PFSK-1 (cell line): Measurements from ENCODE around the gene HHATL.

Source experiments
- FOXP2 ChIP-seq: optimal IDR thresholded peaks from 2 replicates; pipeline ENCODE3; 2011; ENCODE audit warnings: borderline replicate concordance, control low read depth, inconsistent platforms; ENCODE audit not compliant: insufficient read depth; ENCODE audit errors: extremely low read length, extremely low read depth
- POLR2AphosphoS5 ChIP-seq: IDR thresholded peaks from 2 replicates; pipeline ENCODE4 v1.6.1; 2012; ENCODE audit warnings: low read depth, mild to moderate bottlenecking, control low read depth, low read length, moderate library complexity
- SIN3A ChIP-seq: IDR thresholded peaks from 2 replicates; pipeline ENCODE4 v1.6.1; 2012; ENCODE audit warnings: mild to moderate bottlenecking, low read length, moderate library complexity, borderline replicate concordance; ENCODE audit not compliant: insufficient read depth
- TAF1 ChIP-seq: IDR thresholded peaks from 2 replicates; pipeline ENCODE4 v1.6.1; 2012; ENCODE audit warnings: low read length, control low read depth, borderline replicate concordance; ENCODE audit not compliant: insufficient read depth
- TF ChIP-seq, protein P1 (sequence below), 2 experiments: IDR thresholded peaks; 2 replicates each; pipeline versions ENCODE4 v1.6.1 to v1.8.0; 2011 to 2012; ENCODE audit warnings: low read depth in 2 of 2, low read length in 2 of 2, control low read depth in 1 of 2, inconsistent platforms in 1 of 2, mild to moderate bottlenecking in 1 of 2, moderate library complexity in 1 of 2; ENCODE audit not compliant: insufficient read depth in 1 of 2

The HHATL gene

DNA sequence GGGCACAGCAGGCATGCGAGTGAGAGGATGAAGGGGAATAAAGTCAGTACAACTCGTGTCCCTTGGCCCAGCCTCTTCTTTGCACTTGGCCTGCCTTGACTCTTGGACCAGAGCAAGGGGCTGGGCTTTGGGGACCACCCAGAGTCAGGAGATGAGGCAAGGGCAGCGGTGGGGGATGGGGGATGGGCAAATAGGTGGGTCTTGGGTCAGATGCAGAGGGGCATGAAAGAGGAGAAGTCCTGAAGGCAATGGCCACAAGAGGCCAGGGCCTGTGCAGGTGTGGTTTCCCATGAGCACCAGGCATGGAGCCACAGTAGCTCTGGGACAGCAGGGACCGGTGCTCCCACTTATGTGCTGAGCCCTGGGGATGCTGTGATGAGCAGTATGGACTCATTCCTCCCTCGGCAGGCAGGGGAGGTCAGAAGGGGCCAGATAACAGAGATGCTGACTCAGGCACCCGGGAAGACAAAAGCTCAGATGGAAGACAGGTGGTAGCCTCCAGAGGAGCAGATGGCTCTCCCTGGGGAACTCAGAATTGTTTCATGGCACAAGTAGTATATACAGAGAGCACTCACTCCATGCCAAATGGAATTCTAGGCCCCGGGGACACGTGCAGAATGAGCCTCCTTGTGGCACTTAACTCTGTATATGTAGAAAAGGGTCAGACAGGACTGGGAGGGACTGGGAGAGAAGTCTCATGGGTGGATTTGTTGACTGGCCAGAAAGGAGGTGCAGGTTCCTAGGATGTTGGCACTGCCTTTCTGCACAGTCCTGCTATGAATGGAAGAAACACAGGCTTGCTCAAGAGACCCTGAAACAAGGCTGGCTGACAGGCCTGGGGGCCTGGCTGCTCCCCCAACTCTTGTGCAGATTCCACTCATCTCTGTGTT lies 34.8 kb downstream of the HHATL start:
- no peak for TF ChIP-seq TAF1
- TF ChIP-seq POLR2AphosphoS5: no peak
- TF ChIP-seq FOXP2: no peak
- TF ChIP-seq, protein P1, sequence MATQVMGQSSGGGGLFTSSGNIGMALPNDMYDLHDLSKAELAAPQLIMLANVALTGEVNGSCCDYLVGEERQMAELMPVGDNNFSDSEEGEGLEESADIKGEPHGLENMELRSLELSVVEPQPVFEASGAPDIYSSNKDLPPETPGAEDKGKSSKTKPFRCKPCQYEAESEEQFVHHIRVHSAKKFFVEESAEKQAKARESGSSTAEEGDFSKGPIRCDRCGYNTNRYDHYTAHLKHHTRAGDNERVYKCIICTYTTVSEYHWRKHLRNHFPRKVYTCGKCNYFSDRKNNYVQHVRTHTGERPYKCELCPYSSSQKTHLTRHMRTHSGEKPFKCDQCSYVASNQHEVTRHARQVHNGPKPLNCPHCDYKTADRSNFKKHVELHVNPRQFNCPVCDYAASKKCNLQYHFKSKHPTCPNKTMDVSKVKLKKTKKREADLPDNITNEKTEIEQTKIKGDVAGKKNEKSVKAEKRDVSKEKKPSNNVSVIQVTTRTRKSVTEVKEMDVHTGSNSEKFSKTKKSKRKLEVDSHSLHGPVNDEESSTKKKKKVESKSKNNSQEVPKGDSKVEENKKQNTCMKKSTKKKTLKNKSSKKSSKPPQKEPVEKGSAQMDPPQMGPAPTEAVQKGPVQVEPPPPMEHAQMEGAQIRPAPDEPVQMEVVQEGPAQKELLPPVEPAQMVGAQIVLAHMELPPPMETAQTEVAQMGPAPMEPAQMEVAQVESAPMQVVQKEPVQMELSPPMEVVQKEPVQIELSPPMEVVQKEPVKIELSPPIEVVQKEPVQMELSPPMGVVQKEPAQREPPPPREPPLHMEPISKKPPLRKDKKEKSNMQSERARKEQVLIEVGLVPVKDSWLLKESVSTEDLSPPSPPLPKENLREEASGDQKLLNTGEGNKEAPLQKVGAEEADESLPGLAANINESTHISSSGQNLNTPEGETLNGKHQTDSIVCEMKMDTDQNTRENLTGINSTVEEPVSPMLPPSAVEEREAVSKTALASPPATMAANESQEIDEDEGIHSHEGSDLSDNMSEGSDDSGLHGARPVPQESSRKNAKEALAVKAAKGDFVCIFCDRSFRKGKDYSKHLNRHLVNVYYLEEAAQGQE (IDR thresholded peaks at IDR 0.05; ENCODE audit: insufficient read depth in 1 of 2, low read depth in 2 of 2, low read length in 2 of 2): no peak
- no peak for TF ChIP-seq SIN3A

DNA sequence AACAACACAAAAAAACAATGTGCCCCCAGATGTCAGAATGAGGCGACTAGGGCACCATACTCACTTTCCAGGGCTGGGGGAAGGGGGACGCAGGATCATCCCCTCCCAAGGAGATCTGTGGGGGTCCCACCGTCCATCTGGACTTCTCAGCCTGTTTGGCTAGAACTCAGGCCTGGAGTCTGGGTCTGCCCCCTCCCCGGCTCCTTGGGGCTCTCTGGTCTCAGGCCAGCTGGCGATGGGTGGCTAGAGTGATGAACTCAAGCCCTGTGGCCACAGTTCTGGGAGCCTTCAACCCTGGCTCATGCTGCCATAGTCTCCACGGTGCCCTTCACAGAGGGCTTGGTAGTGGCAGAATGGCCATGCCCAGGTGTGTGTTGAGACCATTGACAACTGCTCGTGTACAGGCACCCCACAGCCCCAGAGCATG lies 35.5 kb downstream of the HHATL start:
- TF ChIP-seq SIN3A: no peak
- TF ChIP-seq, protein P1 (IDR thresholded peaks at IDR 0.05; ENCODE audit: insufficient read depth in 1 of 2, low read depth in 2 of 2, low read length in 2 of 2): no peak
- no peak for TF ChIP-seq POLR2AphosphoS5
- TF ChIP-seq FOXP2: no peak
- TF ChIP-seq TAF1: no peak

DNA sequence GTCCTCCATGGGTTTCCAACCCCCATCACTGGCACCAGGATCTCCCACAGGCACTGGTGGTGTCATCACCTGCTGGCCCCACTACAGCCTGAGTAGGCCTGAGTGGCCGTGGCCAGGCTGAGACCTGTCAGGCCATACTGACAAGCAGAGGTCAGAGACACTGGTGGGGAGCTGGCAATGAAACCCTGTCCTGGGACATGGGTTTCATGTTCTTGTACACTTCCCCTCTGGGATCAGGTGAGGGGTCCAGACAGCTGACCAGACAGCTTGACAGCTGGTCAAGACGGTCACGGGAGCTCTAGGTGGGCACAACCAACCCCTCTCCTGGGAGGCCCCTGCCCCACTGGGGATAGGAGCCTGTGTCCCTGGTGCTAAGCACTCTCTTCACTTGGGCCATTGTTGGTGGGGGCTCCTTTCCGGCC lies 36.0 kb downstream of the HHATL start:
- TF ChIP-seq SIN3A (no peak), TAF1 (no peak), FOXP2 (no peak), POLR2AphosphoS5 (no peak)
- TF ChIP-seq, protein P1 (IDR thresholded peaks at IDR 0.05; ENCODE audit: insufficient read depth in 1 of 2, low read depth in 2 of 2, low read length in 2 of 2): no peak

DNA sequence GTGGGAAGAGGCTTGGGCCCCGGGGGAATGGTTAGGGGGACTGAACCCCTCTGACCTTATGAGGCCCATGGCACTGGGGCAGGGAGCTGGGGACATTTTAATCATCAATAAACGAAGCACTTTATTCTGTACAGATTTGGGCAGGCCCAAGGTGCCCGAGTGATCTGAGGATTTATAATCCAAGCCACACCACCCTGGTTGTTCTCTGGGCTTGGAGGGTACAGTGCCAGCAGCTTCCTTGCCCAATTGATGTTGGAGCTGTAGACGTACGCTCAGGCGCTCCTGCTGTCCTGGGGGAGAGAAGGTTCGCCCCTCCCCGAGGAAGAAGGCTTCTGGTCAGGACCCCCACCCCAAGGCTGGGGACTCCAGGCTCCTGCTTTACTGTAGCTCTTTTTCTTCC lies 36.6 kb downstream of the HHATL start:
- TF ChIP-seq TAF1 (no peak), SIN3A (no peak), FOXP2 (no peak), POLR2AphosphoS5 (no peak)
- TF ChIP-seq, protein P1 (IDR thresholded peaks at IDR 0.05; ENCODE audit: insufficient read depth in 1 of 2, low read depth in 2 of 2, low read length in 2 of 2): no peak
